Sigmoid colon (tissue), 7 donors: Measurements from ENCODE around the gene SPON1. TPM values are rescaled to one million over a fixed set of nuclear protein-coding genes. Genes with fewer than 3 reads are reported as not detected.

Experiments used
- DNase-seq: peaks from one replicate; pipeline ENCODE4 v3.0.0-alpha.2; 2019
- H3K27ac ChIP-seq, 4 donors: fragments of 200-600 bp; sonication (generic); one replicate each; pipeline ENCODE4 v1.5.1; 2016 to 2019; ENCODE audit warnings: mild to moderate bottlenecking in 1 of 4
- H3K27me3 ChIP-seq, 3 donors: fragments of 200-600 bp; sonication (generic); one replicate each; pipeline ENCODE4 v1.5.1; 2019; ENCODE audit warnings: mild to moderate bottlenecking in 1 of 3
- H3K36me3 ChIP-seq, 4 donors: fragments of 200-600 bp; sonication (generic); one replicate each; pipeline ENCODE4 v1.5.1; 2016 to 2019
- H3K4me1 ChIP-seq, 4 donors: fragments of 200-600 bp; sonication (generic); one replicate each; pipeline ENCODE4 v1.5.1; 2017 to 2019
- H3K4me3 ChIP-seq, 4 donors: fragments of 200-600 bp; sonication (generic); one replicate each; pipeline ENCODE4 v1.5.1; 2017 to 2019; ENCODE audit warnings: mild to moderate bottlenecking in 2 of 4, moderate library complexity in 1 of 4
- H3K9me3 ChIP-seq, 4 donors: fragments of 200-600 bp in 3 of 4; sonication (generic) in 3 of 4; one replicate each; pipeline versions ENCODE4 v1.5.1 to v1.6.1; 2013 to 2019
- EP300 ChIP-seq, 4 donors: sonication (generic); formaldehyde crosslinking; IDR thresholded peaks; one replicate each; pipeline ENCODE4 v1.6.1; 2017; ENCODE audit warnings: antibody characterized with exemption in 4 of 4
- POLR2A ChIP-seq, 2 donors: fragments of 450-650 bp; IDR thresholded peaks; one replicate each; pipeline ENCODE4 v1.6.1; 2016; ENCODE audit warnings: antibody characterized with exemption in 2 of 2, mild to moderate bottlenecking in 2 of 2, moderate library complexity in 2 of 2
- POLR2AphosphoS5 ChIP-seq, 4 donors: sonication (generic); formaldehyde crosslinking; IDR thresholded peaks; one replicate each; pipeline ENCODE4 v1.6.1; 2017; ENCODE audit warnings: antibody characterized with exemption in 4 of 4
- WGBS, 2 donors: extraction: QIAGEN DNeasy Blood & Tissue Kit; methylation state at CpG; one replicate each; pipeline ENCODE4 v1.1.7; 2013; 5-methylcytosine and 5-hydroxymethylcytosine counted together
- intact Hi-C: fragments of 100-400 bp; cut with DNase I; formaldehyde crosslinking; loops from one replicate; pipeline ENCODE4 v1.15.1; 2023
- polyA plus RNA-seq, 3 donors: library from polyadenylated mRNA; stranded (reverse); fragments of 200-250 nt; gene quantifications; one replicate each; pipeline ENCODE4 v1.2.3, GENCODE V29; 2013
- total RNA-seq, 4 donors: library from RNA; depleted of rRNA; stranded (reverse); fragments of >200 nt; gene quantifications; one replicate each; pipeline ENCODE4 v1.1.0, GENCODE V29; 2016
- TF ChIP-seq, protein P1 (sequence below), 4 experiments: fragments of 450-650 bp in 3 of 4; fragments of 200-600 bp in 1 of 4; IDR thresholded peaks; one replicate each; pipeline ENCODE4 v1.5.1; 2016 to 2019; ENCODE audit warnings: antibody characterized with exemption in 4 of 4, mild to moderate bottlenecking in 3 of 4, moderate library complexity in 2 of 4
- donor health status: healthy with polysubstance abuse.
- donor health status: Bipolar disorder and iron deficiency.
- donor health status: healthy.

SPON1 gene
- total and polyA plus RNA-seq, 7 donors: 6.6 to 36.8 (median 12.6) TPM

DNA sequence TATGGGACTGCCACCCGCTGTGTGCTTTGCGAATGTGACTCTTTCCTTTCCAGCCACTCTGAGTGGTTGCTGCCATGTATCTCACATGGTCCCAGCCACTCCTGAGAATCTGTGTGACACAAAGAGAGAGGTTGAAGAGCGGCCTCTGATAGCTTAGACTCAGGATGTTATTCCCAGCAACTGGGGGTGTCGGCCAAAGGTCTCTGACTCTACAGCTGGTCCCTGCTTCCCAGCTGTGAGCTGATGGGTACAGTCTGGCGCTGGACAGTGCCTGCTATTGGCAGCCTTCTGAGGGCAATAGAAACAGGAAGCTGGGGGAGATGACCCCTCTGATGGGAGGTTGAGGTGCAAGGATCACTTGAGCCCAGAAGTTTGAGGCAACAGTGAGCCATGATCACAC lies 291.3 kb downstream of the SPON1 start:
- TF ChIP-seq POLR2A (IDR thresholded peaks at IDR 0.05) (no peak), EP300 (IDR thresholded peaks at IDR 0.05) (no peak), POLR2AphosphoS5 (IDR thresholded peaks at IDR 0.05) (no peak)
- TF ChIP-seq, protein P1, sequence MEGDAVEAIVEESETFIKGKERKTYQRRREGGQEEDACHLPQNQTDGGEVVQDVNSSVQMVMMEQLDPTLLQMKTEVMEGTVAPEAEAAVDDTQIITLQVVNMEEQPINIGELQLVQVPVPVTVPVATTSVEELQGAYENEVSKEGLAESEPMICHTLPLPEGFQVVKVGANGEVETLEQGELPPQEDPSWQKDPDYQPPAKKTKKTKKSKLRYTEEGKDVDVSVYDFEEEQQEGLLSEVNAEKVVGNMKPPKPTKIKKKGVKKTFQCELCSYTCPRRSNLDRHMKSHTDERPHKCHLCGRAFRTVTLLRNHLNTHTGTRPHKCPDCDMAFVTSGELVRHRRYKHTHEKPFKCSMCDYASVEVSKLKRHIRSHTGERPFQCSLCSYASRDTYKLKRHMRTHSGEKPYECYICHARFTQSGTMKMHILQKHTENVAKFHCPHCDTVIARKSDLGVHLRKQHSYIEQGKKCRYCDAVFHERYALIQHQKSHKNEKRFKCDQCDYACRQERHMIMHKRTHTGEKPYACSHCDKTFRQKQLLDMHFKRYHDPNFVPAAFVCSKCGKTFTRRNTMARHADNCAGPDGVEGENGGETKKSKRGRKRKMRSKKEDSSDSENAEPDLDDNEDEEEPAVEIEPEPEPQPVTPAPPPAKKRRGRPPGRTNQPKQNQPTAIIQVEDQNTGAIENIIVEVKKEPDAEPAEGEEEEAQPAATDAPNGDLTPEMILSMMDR (IDR thresholded peaks at IDR 0.05): no peak
- Histone ChIP-seq H3K4me1 (peaks cover 0 to 4% (median 0%) of the 10 kb centered on the region in 4 donors), H3K27ac (no peak overlapping the region), H3K36me3 (no peaks in the 10 kb centered on the region), H3K4me3 (no peak overlapping the region), H3K9me3 (no peaks in the 10 kb centered on the region), H3K27me3 (peaks cover 0 to 4% (median 0%) of the 10 kb centered on the region in 3 donors)
- WGBS, 2 donors: 80 to 89% methylated on average over 5 of the region's 5 CpGs
- intact Hi-C loops: no loop called here
- no peak for DNase-seq

DNA sequence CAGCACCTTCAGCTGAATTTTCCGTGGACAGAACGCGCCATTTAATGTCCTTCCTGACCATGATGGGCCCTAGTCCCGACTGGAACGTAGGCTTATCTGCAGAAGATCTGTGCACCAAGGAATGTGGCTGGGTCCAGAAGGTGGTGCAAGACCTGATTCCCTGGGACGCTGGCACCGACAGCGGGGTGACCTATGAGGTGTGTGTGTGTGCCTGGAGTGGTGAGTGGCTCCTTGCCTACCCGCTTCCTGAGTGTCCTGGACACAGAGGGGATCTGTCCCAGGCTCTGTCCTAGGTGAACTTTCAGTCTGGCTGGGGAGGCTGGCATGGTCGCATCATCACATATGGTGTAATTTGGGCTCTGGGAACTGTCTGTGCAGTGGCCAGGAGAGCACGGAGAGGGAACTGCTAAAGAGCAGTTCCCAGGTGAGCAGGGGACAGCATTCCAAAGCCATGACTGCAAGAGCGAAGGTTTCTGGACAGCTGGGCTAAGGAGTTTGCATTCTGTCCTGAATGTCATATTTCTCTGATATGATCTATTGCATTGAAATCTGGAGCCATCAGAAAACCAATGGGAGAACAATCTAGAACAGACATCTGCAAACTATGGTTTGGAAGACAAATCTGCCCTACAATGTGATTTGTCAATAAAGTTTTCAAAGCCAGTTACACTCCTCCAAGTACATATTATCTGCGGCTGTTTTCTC lies 292.2 kb downstream of the SPON1 start:
- Histone ChIP-seq H3K9me3 (no peaks in the 10 kb centered on the region), H3K4me1 (no peaks in the 10 kb centered on the region), H3K27me3 (no peaks in the 10 kb centered on the region), H3K27ac (no peak overlapping the region), H3K36me3 (no peaks in the 10 kb centered on the region), H3K4me3 (no peak overlapping the region)
- 94 to 96% methylated on average over 13 of the region's 13 CpGs for WGBS, 2 donors
- intact Hi-C loops: no loop called here
- no peak for DNase-seq
- TF ChIP-seq, protein P1 (IDR thresholded peaks at IDR 0.05): no peak
- TF ChIP-seq POLR2AphosphoS5 (IDR thresholded peaks at IDR 0.05) (no peak), POLR2A (IDR thresholded peaks at IDR 0.05) (no peak), EP300 (IDR thresholded peaks at IDR 0.05) (no peak)

DNA sequence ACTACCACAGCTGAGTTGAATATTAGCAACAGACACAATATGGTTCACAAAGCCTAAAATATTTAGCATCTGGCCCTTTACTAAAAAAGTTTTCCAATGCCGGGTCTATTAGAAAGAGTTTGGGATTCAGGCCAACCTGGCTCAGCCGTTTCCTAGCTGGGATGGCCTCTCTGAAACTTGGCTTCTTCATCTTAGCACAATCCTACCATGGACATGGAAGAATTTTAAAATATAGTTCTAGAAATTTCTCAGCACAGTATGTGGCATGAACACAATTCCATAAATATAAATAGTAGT lies 292.7 kb downstream of the SPON1 start:
- H3K4me1 ChIP-seq: no peaks in the 10 kb centered on the region
- H3K36me3 ChIP-seq: no peaks in the 10 kb centered on the region
- H3K27me3 ChIP-seq: no peaks in the 10 kb centered on the region
- intact Hi-C loops: no loop called here
- no peaks in the 10 kb centered on the region for H3K9me3 ChIP-seq
- no peak overlapping the region for H3K27ac ChIP-seq
- TF ChIP-seq POLR2A (IDR thresholded peaks at IDR 0.05) (no peak), POLR2AphosphoS5 (IDR thresholded peaks at IDR 0.05) (no peak), EP300 (IDR thresholded peaks at IDR 0.05) (no peak)
- TF ChIP-seq, protein P1 (IDR thresholded peaks at IDR 0.05): no peak
- 42 to 56% methylated on average over 2 of the region's 2 CpGs for WGBS, 2 donors
- no peak overlapping the region for H3K4me3 ChIP-seq
- DNase-seq: no peak

DNA sequence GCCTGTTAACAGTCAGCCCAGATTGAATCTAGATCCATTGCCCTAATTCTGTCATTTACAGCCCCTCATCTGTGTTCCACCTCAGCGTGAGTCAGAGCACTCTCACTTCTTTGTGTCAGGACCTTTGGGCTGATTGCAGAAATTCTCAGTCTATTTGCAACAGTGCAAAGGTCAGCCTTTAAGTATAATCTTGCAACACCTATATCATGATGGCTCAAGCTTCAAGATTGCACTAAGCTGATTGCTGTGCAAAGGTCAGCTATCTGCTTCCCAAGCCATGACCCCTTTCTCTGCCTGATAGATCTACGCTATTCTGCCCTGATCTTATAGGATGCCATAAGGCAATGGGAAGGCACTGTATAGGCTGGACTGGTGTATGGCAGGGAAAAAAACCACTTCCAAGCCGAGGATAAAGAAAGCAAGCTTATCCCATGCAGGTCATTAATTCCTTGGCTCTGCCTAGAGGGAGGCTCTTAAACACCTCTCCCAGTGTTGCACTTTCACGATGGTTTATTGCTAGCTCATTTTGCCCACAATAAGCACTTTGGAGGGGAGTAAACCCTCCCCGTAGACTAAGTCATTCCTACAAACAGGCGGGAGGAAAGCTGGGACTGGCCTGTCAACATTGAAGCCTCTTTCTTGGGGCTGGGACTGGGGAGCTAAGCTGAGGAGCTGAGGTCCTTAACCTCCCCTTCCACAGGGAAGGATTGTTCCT lies 295.9 kb downstream of the SPON1 start:
- peaks cover 0 to 4% (median 0%) of the 10 kb centered on the region in 4 donors for H3K4me1 ChIP-seq
- WGBS, 2 donors: 20 to 68% methylated on average over 6 of the region's 6 CpGs
- TF ChIP-seq POLR2AphosphoS5 (IDR thresholded peaks at IDR 0.05) (no peak), POLR2A (IDR thresholded peaks at IDR 0.05) (no peak), EP300 (IDR thresholded peaks at IDR 0.05) (no peak)
- TF ChIP-seq, protein P1 (IDR thresholded peaks at IDR 0.05): no peak
- no peaks in the 10 kb centered on the region for H3K36me3 ChIP-seq
- H3K27me3 ChIP-seq: no peaks in the 10 kb centered on the region
- H3K27ac ChIP-seq: no peak overlapping the region
- H3K4me3 ChIP-seq: no peak overlapping the region
- no peaks in the 10 kb centered on the region for H3K9me3 ChIP-seq
- intact Hi-C loops: no loop called here
- DNase-seq: no peak
